ENCODE measurements around the gene LITAF.

LITAF gene

DNA sequence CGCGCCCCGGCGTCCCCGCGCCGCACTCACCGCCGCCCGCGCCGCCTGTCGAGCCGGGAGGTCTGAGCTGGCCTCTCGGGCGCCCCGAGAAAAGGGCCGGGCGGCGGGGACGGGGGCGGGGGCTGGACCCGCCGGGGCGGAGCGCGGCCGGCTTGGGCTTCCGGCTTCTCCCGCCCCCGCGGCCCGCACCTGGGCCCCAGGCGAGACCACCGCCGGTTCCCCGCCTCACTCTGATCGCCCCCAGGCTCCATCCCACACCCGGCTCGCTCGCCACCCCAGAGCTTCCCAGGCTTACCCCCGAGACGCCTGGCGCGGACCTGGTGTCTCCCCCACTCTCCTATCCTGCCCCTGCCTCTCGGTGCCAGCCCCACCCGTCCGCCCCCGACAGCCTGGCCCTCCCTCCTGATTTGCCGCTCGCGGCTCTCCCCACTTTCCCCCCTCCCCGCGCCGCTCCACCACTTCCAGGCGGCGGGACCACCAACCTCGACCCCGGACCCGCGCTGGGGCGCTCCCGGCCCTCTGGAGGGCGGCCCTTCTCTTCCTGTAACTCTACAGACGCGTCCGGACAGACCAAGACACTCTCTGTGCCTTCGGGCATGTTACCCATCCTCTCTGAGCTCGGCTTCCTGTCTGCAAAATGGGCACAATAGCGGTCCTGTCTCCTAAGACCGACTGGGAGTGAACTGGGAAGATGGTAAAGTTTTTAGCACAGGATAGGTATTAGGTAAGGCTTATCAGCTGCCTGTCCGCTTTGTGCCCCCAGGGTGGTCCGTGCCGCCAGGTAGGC lies at the start of gene LITAF:
TSS of gene LITAF (minus strand) at position 64 of the 787 bp plus-strand sequence. CDS start 30,189 bp downstream, outside the sequence.
- DNase-seq (ENCODE audit: low read depth): peak; percentile 26

DNA sequence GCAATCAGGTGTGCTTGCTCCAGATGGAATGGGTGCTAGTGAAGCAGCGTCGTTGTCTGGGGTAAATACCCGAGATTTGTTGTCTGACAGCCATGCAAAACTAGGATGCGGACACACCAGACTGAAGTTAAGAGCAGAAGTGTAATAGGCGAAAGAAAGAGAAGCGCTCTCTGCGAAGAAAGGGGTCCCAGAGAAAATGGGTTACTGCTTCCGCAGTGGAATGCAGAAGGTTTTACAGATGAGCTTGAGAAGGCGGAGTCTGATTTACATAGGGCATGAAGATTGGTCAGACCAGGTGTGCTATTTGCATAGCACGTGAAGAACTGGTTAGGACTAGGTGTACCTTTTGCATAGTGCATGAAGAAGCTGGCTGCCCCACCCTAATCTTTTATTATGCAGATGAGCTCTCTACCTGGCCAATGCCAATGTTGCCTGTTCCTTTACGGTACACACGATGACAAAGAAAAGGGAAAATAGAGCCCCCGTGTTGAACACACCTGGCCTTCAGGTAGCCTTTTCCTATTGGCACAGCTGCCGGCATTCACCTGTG lies 49.5 kb upstream of the LITAF start:
- no peak for DNase-seq (ENCODE audit: low read depth)

DNA sequence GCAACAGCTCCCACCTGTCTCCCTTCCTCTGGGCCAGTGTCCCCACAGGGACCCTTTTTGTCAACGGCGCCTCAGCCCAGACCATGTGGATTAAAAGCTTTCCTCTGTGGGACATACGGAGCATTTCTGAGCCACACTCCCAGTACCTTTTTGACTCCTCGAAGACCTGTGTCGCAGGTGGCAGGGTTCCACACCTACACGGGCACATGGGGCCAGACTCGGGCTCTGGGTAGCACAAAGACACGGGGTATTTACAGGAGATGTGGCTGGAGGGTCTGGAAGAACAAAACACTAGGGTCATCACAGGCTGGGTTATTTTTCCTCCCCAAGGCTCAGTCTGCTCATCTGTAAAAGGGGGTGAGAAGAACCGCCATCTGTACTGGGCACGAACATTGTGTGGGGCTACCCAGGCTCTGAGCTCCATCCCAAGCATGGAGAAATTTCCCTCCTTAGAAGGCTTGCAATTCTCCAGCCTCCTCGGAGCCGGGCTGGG lies 49.0 kb upstream of the LITAF start:
- no peak for DNase-seq (ENCODE audit: low read depth)

DNA sequence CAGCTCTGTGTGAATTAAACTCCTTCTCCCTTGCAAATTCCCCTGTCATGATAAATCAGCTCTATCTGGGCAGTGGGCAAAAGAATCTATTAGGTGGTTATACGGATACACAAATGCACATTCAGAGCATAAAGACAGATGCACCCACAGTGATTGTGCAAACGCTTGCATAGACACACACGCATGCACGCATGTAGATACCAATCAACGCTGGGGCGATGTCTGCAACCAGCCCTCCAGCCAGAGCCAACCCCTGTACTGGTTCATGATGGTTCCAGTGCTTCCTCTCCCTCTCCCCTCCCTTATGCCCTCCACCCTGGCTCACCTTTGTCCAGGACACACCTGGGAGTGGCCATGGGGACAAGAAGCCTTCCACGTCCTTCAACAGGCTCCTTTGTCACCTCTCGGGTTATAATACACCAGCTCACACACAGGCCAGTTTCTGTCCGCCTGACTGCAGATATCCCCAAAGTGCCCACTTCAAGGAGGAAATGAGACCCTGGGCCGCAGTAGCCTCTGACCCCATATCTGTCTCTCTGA lies 48.5 kb upstream of the LITAF start:
- no peak for DNase-seq (ENCODE audit: low read depth)

DNA sequence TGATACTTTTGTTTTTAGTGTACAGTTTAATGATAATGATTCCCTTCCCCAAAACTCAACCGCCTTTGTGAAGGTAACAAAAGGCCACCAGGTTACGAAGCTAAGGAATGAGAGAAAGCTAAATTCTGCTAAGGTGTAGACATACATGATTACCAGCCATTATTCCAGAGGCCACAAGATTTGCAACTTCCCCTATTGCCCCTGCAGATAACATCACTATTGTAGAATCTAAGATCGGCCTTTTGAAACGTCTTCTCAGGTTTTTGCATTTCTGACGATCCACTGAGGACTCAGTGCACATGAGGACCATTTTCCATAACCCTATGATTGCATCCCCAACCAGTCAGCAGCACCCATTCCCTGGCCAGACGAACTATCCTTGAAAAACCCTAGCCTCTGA lies 47.6 kb upstream of the LITAF start:
- no peak for DNase-seq (ENCODE audit: low read depth)

DNA sequence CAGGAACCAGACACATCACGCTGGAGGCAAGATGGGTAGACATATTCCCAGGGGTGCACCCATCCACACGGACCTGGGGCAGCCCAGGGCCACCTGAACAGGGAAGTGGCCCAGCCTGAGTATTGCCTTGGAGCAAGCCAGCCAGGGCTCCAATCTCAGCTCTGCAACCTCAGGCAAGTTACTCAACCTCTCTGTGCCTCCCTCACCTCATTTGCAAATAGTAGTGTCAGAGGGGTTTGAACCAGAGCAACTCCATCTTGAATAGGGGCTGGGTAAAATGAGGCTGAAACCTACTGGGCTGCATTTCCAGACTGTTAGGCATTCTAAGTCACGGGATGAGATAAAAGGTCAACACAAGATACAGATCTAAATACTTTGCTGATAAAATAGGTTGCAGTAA lies 46.4 kb upstream of the LITAF start:
- no peak for DNase-seq (ENCODE audit: low read depth)

DNA sequence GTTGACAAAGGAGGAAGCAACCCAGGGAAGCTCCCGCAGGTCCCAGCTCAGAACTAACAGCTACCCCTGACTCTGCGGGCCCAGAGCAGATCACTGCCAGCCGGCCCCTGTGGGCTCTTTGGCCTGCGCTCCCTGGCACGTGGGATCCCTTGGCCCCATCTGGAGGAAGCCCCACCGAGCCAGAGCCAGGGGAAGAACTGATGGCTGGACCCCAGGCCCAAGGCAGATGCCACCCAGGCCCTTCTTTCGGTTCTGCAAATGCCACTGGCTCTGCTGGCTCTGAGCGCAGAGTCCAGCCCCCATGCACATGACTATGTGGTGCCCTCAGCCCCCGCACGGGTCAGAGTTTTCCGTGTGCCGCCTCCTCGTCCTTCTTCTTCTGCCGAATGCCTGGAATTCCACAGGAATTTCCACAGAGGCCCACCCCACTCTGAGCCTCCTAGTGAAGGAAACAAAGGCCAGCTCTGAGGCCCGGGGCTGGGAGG lies 45.8 kb upstream of the LITAF start:
- no peak for DNase-seq (ENCODE audit: low read depth)

DNA sequence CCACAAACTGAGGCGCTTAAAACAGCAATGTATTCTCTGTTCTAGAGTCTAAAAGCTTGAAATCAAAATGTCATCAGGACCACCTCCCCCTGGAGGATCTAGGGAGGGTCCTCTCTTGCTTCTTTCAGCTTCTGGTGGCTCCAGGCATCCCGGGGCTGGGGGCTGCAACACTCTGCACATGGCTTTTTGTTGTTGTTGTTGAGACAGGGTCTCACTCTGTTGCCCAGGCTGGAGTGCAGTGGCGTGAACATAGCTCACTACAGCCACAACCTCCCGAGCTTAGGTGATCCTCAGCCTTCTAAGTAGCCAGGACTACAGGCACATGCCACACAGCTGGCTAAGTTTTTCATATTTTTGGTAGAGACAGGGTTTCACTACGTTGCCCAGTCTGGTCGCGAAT lies 44.5 kb upstream of the LITAF start:
- DNase-seq (ENCODE audit: low read depth): no peak

DNA sequence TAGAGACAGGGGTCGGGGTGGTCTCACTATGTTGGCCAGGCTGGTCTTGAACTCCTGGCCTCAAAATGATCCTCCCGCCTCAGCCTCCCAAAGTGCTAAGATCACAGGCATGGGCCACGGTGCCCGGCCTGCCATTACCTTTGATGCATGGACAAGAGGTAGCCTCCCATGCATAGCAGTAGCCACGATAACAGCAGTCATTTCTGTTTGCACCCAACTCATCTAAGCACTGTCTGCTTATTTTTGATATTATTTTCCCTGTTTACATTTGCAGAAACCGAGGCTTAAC lies 44.0 kb upstream of the LITAF start:
- DNase-seq (ENCODE audit: low read depth): no peak

DNA sequence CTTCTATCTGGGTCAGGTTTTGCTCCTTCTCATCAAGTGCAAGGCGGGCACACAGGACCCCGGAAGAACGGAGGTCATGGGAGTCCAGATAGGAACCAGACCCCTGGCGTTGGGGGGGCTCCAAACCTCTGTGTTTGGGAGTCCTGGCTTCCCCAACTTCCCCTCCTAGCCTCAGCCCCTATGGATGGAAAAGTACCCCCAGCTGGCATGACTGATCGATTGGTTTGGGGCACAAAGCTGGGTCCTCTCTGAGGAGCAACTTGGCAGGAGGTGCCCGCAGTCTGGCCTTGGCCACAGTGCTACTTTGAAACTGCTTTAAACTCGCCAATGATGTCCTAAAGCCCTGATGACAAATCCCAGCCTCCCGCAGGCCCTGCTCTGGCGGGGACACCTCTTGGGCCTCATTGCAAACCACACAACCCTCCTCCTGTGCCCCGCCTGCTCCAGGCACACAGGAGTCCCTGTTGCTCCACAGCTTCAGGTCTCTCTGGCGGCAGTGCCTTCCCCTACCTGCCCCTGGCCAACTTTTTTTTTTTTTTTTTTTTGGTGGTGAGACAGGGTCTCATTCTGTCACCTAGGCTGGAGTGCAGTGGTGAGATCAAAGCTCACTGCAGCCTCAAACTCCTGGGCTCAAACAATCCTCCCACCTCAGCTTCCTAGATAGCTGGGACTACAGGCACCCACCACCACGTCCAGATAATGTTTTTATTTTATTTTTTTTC lies 43.5 kb upstream of the LITAF start:
- DNase-seq (ENCODE audit: low read depth): no peak

DNA sequence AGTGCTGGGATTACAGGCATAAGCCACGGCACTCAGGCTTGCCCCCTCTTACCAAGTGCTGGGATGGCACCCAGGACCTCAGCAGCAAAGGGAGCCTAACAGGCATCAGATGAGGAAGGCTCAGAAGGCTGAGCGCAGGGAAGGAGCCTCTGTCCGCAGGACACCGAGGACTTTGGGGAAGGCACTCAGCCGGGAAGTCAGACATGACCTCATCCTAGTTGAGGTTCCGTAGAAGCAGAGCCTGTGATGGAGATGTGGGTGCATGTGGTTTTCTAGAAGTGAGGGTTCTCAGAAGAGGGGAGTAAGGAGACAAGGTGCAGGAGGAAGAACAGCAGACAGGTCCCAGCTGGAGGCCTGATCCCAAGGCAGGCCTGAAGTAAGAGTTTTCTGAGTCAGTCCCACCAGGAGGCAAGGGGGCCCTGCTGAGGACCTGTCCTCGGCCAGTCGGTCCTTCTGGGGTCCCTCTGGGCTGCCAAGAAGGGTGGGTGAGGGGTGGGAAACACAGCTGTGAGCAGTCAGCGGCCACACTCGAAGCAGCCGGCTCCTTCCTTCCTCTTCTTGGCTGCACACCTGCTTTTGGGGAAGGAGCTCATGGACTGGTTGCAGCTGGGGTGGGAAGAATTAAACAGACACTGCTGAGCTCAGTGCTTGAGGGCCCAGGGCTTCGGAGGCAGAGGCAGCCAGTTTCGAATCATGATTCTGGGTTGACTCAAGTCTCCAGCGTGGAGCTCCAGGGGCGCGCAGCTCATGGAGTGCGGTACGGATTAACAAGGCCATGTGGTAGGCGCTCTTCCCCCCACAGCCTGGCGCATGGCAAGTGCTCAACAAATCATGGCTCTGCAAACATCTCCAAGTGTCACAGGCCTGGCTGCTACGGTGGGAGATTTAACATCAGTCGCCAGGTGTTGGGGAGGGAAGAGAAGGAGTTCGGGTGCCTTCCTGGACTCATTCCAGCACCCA lies 42.6 kb upstream of the LITAF start:
- no peak for DNase-seq (ENCODE audit: low read depth)

DNA sequence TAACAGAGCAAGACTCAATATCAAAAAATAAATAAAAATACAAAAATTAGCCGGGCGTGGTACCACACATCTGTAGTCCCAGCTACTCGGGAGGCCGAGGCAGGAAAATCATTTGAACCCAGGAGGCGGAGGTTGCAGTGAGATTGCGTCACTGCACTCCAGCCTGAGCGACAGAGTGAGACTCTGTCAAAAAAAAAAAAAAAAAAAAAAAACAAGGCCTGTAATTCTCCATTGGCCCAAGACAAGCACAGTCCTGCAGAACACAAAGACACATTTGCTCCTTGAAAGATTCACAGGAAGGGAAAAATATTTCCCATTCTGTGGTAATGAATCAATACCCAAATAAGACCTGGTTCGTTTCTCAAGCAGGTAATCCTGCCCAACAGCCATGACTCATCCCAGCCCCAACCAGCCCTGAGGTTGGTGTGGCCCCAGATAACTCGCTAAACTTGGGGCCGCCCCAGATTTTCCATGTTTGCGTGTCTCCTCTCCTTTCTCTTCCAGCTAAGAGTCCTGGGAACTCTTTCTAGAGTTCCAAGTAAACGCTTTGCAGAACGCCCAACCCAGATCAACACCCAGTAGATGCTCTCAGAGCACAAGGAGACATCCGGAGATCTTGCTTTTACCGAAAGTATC lies 41.2 kb upstream of the LITAF start:
- DNase-seq (ENCODE audit: low read depth): no peak

DNA sequence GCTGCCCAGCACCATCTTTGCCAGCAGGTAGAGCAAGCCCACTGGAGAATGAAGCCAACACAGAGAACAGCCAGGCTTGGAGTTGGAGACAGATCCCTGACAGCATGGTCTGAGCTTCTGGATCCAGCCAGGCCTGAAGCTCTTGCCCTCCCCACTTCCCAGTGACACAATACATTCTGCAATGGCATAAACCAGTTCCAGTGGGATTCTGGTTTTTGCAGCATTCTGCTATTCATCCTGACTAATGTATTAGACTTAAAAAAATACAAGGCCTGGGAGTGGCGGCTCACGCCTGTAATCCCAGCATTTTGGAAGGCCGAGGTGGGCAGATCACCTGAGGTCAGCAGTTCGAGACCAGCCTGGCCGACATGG lies 40.6 kb upstream of the LITAF start:
- DNase-seq (ENCODE audit: low read depth): no peak

DNA sequence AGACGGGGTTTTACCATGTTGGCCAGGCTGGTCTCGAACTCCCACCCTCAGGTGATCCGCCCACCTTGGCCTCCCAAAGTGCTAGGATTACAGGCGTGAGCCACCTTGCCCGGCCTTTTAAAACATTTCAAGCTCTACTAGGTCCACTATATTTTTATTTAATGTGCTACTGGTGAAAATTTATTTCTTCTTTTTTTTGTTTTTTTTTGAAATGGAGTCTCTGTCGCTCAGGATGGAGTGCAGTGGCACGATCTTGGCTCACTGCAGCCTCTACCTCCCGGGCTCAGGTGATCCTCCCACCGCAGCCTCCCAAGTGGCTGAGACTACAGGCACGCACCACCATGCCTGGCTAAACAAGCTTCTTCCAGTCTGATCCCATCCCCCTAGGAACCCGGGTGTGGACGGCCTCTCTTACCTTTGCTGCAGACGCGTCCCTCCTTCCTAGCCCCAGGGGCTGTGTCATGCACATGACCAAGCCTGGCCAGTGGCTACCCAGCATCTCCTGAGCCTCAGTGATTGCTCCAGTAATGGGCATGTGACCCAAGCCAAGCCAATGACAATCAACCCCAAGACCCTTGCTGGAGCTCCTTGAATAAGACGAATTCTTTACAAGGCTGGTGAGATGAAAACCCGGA lies 40.1 kb upstream of the LITAF start:
- no peak for DNase-seq (ENCODE audit: low read depth)

DNA sequence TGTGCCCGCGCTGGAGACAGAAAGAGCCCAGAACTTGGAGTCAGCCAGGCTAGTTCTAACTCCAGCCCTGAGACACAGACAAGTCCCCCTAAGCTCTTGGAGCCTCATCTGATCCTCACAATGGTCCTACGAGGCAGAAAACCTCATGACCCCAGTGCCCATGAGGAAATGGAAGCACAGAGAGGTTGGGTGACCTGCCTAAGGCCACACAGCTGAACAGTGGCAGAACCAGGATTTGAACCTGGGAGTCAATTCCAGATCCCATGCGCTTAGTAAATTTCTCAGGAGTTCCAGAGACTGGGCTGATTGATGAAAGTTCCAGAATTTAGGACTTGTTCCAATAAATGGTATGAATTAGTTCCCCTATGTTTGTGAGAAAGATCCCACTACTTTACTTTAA lies 39.0 kb upstream of the LITAF start:
- DNase-seq (ENCODE audit: low read depth): no peak

DNA sequence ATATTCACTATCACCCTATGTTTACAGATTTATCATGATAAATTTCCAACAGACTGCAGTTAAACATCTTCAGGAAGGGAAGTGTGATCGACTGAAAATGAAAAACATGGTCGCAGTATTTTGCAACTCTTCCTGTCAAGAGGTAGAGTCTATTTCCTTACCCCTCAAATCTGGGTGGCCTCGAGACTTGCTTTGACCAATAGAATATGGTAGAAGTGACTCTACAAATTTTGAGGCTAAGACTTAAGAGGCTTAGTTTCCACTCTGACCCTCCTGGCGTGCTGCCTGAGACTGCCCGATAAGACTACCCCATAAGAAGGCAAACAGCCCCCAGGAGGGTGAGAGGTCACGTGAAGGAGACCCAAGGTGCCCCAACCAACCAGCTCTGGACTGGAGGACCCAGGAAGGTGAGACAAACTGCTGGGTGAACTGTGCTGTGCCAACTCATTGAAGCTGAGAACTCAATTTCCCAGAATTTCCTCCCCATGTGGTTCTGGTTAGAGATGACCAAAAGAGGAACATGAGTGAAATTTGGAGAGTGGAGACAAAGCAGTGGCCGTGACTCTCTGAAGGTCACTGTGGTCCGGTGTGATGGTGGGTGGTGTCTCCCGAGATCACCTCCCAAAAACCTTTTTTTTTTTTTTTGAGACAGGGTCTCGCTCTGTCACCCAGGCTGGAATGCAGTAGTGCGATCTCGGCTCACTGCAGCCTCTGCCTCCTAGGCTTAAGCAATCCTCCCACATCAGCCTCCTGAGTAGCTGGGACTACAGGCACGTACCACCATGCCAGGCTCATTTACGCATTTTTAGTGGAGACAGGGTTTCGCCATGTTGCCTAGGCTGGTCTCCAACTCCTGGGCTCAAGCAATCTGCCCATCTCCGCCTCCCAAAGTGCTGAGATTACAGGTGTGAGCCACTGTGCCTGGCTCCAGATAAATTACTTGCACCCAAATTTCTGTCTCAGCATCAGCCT lies 38.2 kb upstream of the LITAF start:
- DNase-seq (ENCODE audit: low read depth): no peak

DNA sequence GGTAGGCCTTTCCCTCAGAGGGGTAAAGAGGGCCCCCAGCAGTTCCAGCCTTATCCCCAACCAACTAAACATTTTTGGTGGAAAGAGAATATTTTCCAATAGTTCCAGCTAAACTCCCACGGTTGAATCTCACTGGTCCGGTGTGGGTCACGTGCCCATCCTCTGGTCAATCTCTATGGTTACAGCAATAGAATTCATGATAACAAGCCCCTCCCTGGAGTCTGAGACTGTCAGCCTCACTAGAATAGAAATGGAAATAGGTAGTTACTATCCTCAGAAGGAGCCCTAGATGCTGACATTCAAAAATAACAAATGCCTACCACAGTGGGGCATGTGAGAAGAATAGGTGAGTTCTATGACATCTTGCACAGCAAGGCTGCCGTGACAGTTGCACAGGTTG lies 37.5 kb upstream of the LITAF start:
- DNase-seq (ENCODE audit: low read depth): no peak

DNA sequence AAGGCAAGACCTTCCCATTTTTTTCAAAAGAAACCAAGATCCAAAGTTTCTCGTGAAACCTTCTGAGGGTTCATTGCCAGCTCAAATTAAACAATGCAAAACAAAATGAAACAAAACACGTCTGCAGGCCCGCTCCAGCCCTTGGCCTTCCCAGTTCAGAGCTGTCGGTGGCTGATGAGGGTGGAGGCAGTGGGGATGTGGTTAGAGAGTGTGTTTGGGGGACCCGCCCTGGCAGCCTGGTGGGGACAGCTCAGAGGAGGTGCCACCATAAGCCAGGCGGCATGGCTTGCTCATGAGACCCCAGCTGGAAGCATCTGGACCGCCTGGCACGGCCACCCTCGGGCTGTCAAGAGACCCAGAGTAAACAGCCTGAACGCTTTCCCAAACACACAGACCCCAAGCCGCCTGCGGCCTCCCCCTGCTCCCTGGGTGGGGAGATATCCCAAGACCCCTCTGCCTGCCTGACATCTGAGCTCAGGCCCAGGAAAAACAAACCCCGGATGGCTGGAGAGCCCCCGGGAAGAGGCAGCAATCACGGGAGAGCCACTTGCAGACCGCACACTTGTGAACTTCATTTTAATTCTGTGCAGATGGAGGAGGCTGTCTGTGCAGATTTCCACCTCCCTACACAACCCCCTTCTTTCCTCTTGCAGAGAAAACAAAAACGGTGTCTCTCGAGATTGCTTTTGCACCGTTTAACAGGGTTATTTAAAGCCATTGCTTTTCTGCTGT lies 35.4 kb upstream of the LITAF start:
- no peak for DNase-seq (ENCODE audit: low read depth)

DNA sequence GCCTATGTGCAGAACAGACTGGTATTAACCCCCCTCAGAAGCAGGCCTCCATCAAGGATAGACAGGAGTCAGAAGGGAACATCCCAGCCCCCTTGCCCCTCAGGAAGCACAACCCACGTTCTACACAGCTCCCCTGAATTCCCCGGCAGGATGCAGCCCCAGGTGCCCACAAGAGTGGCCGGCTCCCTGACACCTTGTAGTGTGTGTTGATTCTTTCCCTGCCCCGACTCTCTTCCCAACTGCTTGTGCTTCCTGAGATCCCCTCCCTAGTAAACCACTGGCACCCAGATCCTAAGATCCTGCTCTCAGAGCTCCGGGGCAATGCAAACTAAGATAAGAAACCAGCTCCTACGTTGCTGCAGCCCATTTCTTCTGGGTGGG lies 34.8 kb upstream of the LITAF start:
- no peak for DNase-seq (ENCODE audit: low read depth)
